Effector memory CD8-positive, alpha-beta T cell (primary cell): ENCODE measurements around the gene CFAP46.

ENCODE experiments used
- ATAC-seq: fragments of 150-1000 bp; cut with Tn5 transposase; replicated peaks from 2 replicates; pipeline ENCODE4 v1.10.0; 2021; ENCODE audit warnings: mild to moderate bottlenecking, moderate library complexity
- DNase-seq, 3 experiments: peaks; one replicate each; pipeline ENCODE4 v3.0.0; 2021
- H3K27ac Mint-ChIP-seq, 2 donors: one replicate each; pipeline ENCODE4 v1.8.0; 2022; ENCODE audit warnings: mild to moderate bottlenecking in 2 of 2, mixed read lengths in 2 of 2, moderate library complexity in 2 of 2
- H3K27me3 Mint-ChIP-seq, 2 donors: one replicate each; pipeline ENCODE4 v1.8.0; 2022; ENCODE audit warnings: mixed read lengths in 2 of 2
- H3K36me3 Mint-ChIP-seq: one replicate; pipeline ENCODE4 v1.8.0; 2022; ENCODE audit warnings: mild to moderate bottlenecking, moderate library complexity, mixed read lengths; ENCODE audit not compliant: insufficient read depth
- H3K4me1 Mint-ChIP-seq, 2 donors: one replicate each; pipeline ENCODE4 v1.8.0; 2022; ENCODE audit warnings: low read depth in 2 of 2, mixed read lengths in 2 of 2
- H3K4me3 Mint-ChIP-seq, 2 donors: one replicate each; pipeline ENCODE4 v1.8.0; 2022; ENCODE audit warnings: mild to moderate bottlenecking in 2 of 2, mixed read lengths in 2 of 2, moderate library complexity in 2 of 2
- H3K9me3 Mint-ChIP-seq, 2 donors: one replicate each; pipeline ENCODE4 v1.8.0; 2022; ENCODE audit warnings: mixed read lengths in 2 of 2

The CFAP46 gene

GRCh38 chr10:132842397-132842796, 100.0 kb downstream of the CFAP46 start:
- Mint-ChIP-seq H3K36me3 (no peaks in the 10 kb centered on the region), H3K9me3 (peaks cover 10 to 14% of the 10 kb centered on the region in 2 donors), H3K4me3 (no peak overlapping the region), H3K27ac (no peak overlapping the region), H3K4me1 (peaks cover 0 to under 1% of the 10 kb centered on the region in 2 donors), H3K27me3 (peaks cover 8 to 26% of the 10 kb centered on the region in 2 donors)
- no peak for DNase-seq
- ATAC-seq, result no peak

- no peaks in the 10 kb centered on the region for H3K36me3 Mint-ChIP-seq
- H3K4me1 Mint-ChIP-seq, result peaks cover 0 to 5% of the 10 kb centered on the region in 2 donors
- ATAC-seq, result no peak
Measured at GRCh38 chr10:132841615-132841975, 100.8 kb downstream of the CFAP46 start.

DNA sequence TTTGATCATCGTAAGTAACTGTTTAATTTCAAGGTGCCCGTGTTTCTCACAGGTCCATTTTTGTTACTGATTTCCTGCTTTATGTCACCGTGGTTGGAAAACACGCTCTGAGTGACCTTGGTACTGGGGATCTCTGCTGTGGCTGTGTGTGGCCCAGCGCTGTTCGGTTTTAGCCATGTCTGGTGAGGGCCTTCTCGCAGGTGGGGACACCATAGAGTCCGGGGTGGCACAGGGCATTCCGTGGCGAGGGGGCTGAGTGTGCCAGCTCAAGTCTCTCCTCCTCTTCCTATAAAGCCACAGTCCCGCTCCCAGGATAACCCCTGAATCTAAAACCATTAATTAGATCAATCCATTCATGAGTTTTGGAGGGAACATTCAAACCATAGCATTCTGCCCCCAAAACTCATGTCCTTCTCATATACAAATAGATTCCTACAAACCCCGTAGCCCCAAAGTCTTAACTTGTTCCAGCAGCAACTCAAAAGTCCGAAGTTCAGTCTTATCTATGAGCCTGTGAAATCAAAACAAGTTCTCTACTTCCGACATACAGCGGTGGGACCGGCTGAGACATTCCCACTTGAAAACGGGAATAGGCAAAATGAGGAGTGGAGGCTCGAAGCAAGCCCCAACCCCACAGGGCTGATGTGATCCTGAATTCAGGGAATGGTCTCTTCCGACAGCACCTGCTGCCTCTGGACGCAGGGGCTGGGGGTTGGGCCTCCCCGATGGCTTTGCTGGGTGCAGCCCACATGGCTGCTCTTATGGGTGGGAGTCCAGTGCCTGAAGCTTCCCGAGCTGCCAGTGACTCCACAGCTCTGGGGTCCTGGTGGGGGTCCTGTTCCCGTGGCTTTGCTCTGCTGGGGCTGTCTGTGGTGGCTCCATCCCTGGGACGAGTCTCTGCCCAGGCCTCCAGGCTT, 101.4 kb downstream of the CFAP46 start:
- peaks cover 10 to 14% of the 10 kb centered on the region in 2 donors for H3K9me3 Mint-ChIP-seq
- no peaks in the 10 kb centered on the region for H3K36me3 Mint-ChIP-seq
- H3K4me1 Mint-ChIP-seq, result peaks cover 0 to 5% of the 10 kb centered on the region in 2 donors
- ATAC-seq (no peak), DNase-seq (no peak)
- peaks cover 8 to 26% of the 10 kb centered on the region in 2 donors for H3K27me3 Mint-ChIP-seq
- no peak overlapping the region for H3K27ac Mint-ChIP-seq
- no peak overlapping the region for H3K4me3 Mint-ChIP-seq

More at GRCh38 chr10:132841615-132841975, 100.8 kb downstream of the CFAP46 start:
- H3K4me3 Mint-ChIP-seq, result no peak overlapping the region
- H3K27me3 Mint-ChIP-seq, result peaks cover 8 to 26% of the 10 kb centered on the region in 2 donors
- peaks cover 10 to 14% of the 10 kb centered on the region in 2 donors for H3K9me3 Mint-ChIP-seq
- DNase-seq, result no peak
- H3K27ac Mint-ChIP-seq, result no peak overlapping the region

DNA sequence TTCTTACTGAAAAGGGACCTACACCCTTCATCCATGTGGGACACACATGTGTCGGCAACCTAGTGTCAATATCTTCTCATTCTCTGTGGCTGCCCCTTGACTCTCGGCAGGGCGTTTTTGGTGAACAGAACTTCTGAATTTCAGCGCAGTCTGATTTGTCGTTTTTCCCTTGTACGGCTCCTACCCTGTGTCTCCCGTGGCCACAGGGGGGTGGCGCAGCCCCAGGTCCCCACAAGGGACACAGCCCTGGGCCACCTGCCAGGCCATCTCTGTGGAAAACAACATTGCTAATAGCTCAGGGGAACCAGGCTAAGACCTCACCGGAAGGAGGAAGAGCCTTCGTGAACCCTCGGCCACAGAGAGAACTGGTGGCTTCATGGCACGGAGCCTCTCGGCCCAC, 103.3 kb downstream of the CFAP46 start:
- DNase-seq (no peak), ATAC-seq (no peak)
- Mint-ChIP-seq H3K4me3 (no peak overlapping the region), H3K9me3 (peaks cover 10 to 14% of the 10 kb centered on the region in 2 donors), H3K27ac (no peak overlapping the region), H3K36me3 (no peaks in the 10 kb centered on the region), H3K4me1 (peaks cover 0 to 5% of the 10 kb centered on the region in 2 donors), H3K27me3 (peaks cover 8 to 26% of the 10 kb centered on the region in 2 donors)

DNA sequence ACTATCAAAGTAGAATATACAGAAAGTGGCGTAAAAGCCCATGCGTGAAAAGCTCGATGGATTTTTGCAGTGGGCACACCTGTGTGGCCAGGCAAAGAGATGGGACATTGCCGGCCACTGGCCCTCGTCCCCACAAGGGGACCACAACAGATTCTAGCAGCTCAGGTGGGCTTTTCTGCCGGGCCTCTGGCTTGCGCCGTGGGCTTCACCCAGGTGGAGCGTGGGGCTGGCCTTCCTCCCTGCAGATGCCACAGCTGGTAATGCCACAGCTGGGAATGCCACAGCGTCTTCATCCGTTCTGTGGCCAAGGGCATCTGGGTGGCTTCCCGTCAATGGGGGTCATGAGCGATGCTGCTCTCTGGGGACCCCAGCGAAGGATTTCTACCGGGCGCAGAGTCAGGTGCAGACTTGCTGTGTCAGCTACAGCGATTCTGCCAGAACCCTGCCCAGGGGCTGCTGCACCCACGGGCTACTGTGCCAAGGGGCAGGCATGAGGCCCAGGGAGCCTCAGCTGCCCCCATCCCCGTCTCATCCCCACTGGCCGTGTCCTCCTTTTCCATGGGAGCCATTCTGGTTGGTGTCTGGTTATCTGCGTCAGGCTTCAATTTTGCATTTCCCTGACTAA, 103.9 kb downstream of the CFAP46 start:
- ATAC-seq, result no peak
- peaks cover 8 to 26% of the 10 kb centered on the region in 2 donors for H3K27me3 Mint-ChIP-seq
- no peaks in the 10 kb centered on the region for H3K36me3 Mint-ChIP-seq

GRCh38 chr10:132837905-132838304, 104.5 kb downstream of the CFAP46 start:
- H3K27ac Mint-ChIP-seq, result no peak overlapping the region

More for the DNA sequence above, 103.9 kb downstream of the CFAP46 start:
- Mint-ChIP-seq H3K4me3 (no peak overlapping the region), H3K27ac (no peak overlapping the region), H3K9me3 (peaks cover 10 to 14% of the 10 kb centered on the region in 2 donors), H3K4me1 (peaks cover 0 to 5% of the 10 kb centered on the region in 2 donors)
- DNase-seq, result no peak

DNA sequence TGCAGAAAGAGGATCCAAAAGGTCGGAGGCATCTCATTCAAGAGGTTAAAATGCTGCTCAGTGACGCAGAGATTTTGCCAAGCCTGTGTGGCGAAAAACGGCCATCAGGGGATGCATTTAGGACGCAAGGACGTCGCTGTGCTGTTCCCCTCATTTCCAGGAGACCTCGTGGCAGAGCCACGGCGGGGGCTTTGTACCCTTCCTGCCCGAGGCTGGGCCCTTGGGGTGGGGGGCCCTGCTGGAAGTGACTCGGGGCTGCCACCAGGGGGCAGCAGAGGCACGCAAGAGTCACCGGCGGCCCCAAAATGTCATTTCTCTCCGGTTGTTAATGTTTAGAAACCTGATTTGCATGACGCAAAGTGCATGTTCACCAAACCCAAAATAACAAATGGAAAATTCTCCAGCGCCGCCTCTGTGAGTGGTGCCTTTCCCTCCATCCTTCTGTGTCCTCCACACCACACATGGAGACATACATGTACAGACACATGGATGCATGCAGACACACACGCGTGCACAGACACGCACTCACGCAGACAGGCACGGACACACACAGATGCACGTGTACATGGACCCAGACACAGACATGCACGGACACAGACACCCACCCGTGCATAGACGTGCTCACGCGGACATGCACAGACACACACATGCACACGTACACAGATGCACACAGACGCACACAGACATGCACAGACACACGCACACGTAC, 105.4 kb downstream of the CFAP46 start:
- H3K27ac Mint-ChIP-seq, result no peak overlapping the region
- H3K4me3 Mint-ChIP-seq, result no peak overlapping the region
- H3K27me3 Mint-ChIP-seq, result peaks cover under 1 to 22% of the 10 kb centered on the region in 2 donors
- H3K4me1 Mint-ChIP-seq, result peaks cover 0 to 5% of the 10 kb centered on the region in 2 donors
- ATAC-seq, result no peak
- DNase-seq, result peak in 2 of 3 experiments; percentile 14 to 16
- H3K9me3 Mint-ChIP-seq, result peaks cover 2 to 4% of the 10 kb centered on the region in 2 donors
- no peaks in the 10 kb centered on the region for H3K36me3 Mint-ChIP-seq

More at GRCh38 chr10:132837905-132838304, 104.5 kb downstream of the CFAP46 start:
- DNase-seq (no peak), ATAC-seq (no peak)
- H3K36me3 Mint-ChIP-seq, result no peaks in the 10 kb centered on the region
- peaks cover 0 to 5% of the 10 kb centered on the region in 2 donors for H3K4me1 Mint-ChIP-seq
- peaks cover 10 to 13% of the 10 kb centered on the region in 2 donors for H3K9me3 Mint-ChIP-seq
- H3K4me3 Mint-ChIP-seq, result no peak overlapping the region
- H3K27me3 Mint-ChIP-seq, result peaks cover 8 to 25% of the 10 kb centered on the region in 2 donors

DNA sequence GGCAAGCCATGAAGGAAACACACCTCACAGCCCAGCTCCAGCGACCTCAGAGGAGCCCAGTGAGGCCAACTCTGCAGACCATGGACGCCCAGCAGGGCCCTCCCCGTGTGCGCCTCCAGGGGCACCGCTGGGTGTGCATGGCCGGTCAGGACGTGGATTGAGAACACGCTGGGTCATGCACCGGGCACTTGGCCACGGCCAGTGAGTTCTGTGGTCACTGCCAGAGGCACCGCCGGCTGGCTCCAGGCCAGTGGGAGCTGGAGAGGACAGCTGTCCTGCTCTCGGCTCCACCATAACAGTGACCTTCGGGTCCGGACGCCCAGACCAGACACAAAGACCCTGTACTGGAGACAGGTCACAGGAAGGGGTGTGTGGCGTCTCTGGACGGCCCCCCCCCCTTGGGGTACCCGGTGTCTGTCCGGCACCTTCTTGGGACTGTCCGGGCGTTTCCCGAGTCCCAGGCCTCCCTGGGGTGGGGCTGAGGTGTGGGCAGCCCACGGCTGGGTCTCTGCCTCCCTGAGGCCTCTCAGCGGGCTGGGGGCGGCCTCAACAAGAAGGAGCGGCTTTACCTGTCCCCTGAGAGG, 106.0 kb downstream of the CFAP46 start:
- no peaks in the 10 kb centered on the region for H3K9me3 Mint-ChIP-seq
- H3K27me3 Mint-ChIP-seq, result peaks cover 0 to 22% of the 10 kb centered on the region in 2 donors
- H3K36me3 Mint-ChIP-seq, result no peaks in the 10 kb centered on the region
- no peak for ATAC-seq
- DNase-seq, result no peak
- H3K4me3 Mint-ChIP-seq, result no peak overlapping the region
- no peak overlapping the region for H3K27ac Mint-ChIP-seq
- peaks cover 0 to 5% of the 10 kb centered on the region in 2 donors for H3K4me1 Mint-ChIP-seq

- Mint-ChIP-seq H3K4me1 (peaks cover 0 to 5% of the 10 kb centered on the region in 2 donors), H3K27me3 (peaks cover 0 to 19% of the 10 kb centered on the region in 2 donors), H3K9me3 (no peaks in the 10 kb centered on the region), H3K4me3 (no peak overlapping the region), H3K36me3 (no peaks in the 10 kb centered on the region), H3K27ac (no peak overlapping the region)
- no peak for DNase-seq
- no peak for ATAC-seq
Measured at GRCh38 chr10:132835848-132836233, 106.5 kb downstream of the CFAP46 start.

- H3K4me3 Mint-ChIP-seq, result no peak overlapping the region
- no peak for DNase-seq
- no peaks in the 10 kb centered on the region for H3K9me3 Mint-ChIP-seq
- no peak overlapping the region for H3K27ac Mint-ChIP-seq
- ATAC-seq, result no peak
- peaks cover 0 to 14% of the 10 kb centered on the region in 2 donors for H3K27me3 Mint-ChIP-seq
- H3K36me3 Mint-ChIP-seq, result no peaks in the 10 kb centered on the region
- peaks cover 0 to 5% of the 10 kb centered on the region in 2 donors for H3K4me1 Mint-ChIP-seq
Measured at GRCh38 chr10:132834891-132835847, 107.2 kb downstream of the CFAP46 start.

- peaks cover 0 to 5% of the 10 kb centered on the region in 2 donors for H3K4me1 Mint-ChIP-seq
- H3K36me3 Mint-ChIP-seq, result no peaks in the 10 kb centered on the region
- H3K4me3 Mint-ChIP-seq, result no peak overlapping the region
- ATAC-seq (no peak), DNase-seq (no peak)
- H3K9me3 Mint-ChIP-seq, result no peaks in the 10 kb centered on the region
- peaks cover 0 to 14% of the 10 kb centered on the region in 2 donors for H3K27me3 Mint-ChIP-seq
- no peak overlapping the region for H3K27ac Mint-ChIP-seq
Measured at GRCh38 chr10:132834311-132834761, 108.0 kb downstream of the CFAP46 start.
